HCT116 (cell line): ENCODE measurements around the gene ROBO1. TPM values are rescaled to one million over a fixed set of nuclear protein-coding genes. Genes with fewer than 3 reads are reported as not detected.

Source experiments
- ATAC-seq: fragments of 200-7000 bp; cut with Tn5 transposase; 2 replicates; pipeline ENCODE4 v1.9.1; 2020; ENCODE audit warnings: mild to moderate bottlenecking, moderate library complexity
- BruUV-seq: library from RNA; stranded (reverse); fragments of 400-500 nt; replicated peaks from 2 replicates; lab custom pipeline; 2021; lab: Mats Ljungman, UMichigan
- CTCF ChIA-PET: fragments of 300-600 bp; sonication (Branson Sonifier 250); formaldehyde crosslinking; loops from one replicate; lab custom pipeline; 2021; ENCODE audit warnings: antibody characterized with exemption; lab: Charles Lee
- POLR2A ChIA-PET: fragments of 300-600, 350-600 bp; sonication (Branson Sonifier 250); formaldehyde crosslinking; loops from one replicate; lab custom pipeline; 2021; ENCODE audit warnings: antibody characterized with exemption; lab: Charles Lee
- RAD21 ChIA-PET, 2 experiments: fragments of 300-600 bp; sonication (Branson Sonifier 250); formaldehyde crosslinking; loops; one replicate each; lab custom pipeline; 2023; ENCODE audit warnings: low total read pairs in 2 of 2; ENCODE audit not compliant: uncharacterized antibody in 2 of 2, unreplicated experiment in 2 of 2, low non-redundant PET in 1 of 2; lab: Charles Lee
- DNase-seq: peaks from one replicate; pipeline ENCODE4 v3.0.0-alpha.2; 2010; ENCODE audit warnings: low read depth, low spot score
- H2AFZ ChIP-seq: fragments of 200-600 bp; shearing (Covaris generic), sonication (generic); 2 replicates; pipeline ENCODE4 v1.6.1; 2017; ENCODE audit warnings: low read depth, mixed run types, mixed read lengths, antibody characterized with exemption, low read length; ENCODE audit not compliant: poor library complexity, severe bottlenecking
- H3K27ac ChIP-seq: 2 replicates; pipeline ENCODE4 v1.5.1; 2012; ENCODE audit warnings: low read depth, low read length
- H3K27me3 ChIP-seq: fragments of 200-600 bp; sonication (generic); 2 replicates; pipeline ENCODE4 v1.6.1; 2016; ENCODE audit warnings: mixed run types, low read length, mixed read lengths; ENCODE audit not compliant: insufficient read depth
- H3K36me3 ChIP-seq, 2 experiments: fragments of 200-500 bp in 1 of 2; fragments of 200-600 bp in 1 of 2; sonication (Bioruptor generic) in 1 of 2; sonication (generic) in 1 of 2; 2 replicates each; pipeline versions ENCODE4 v1.5.1 to v1.6.1; 2014 to 2016; ENCODE audit warnings: low read length in 2 of 2, inconsistent platforms in 1 of 2, mixed read lengths in 1 of 2, mixed run types in 1 of 2; ENCODE audit not compliant: insufficient read depth in 2 of 2, control insufficient read depth in 1 of 2
- H3K4me1 ChIP-seq, 2 experiments: fragments of 200-600 bp in 1 of 2; sonication (generic) in 1 of 2; 2 replicates each; pipeline versions ENCODE4 v1.5.1 to v1.6.1; 2012 to 2017; ENCODE audit warnings: low read length in 2 of 2, inconsistent platforms in 1 of 2, mild to moderate bottlenecking in 1 of 2, mixed read lengths in 1 of 2, mixed run types in 1 of 2, moderate library complexity in 1 of 2; ENCODE audit not compliant: insufficient read depth in 2 of 2, control insufficient read depth in 1 of 2
- H3K4me2 ChIP-seq: fragments of 200-600 bp; sonication (generic); 2 replicates; pipeline ENCODE4 v1.6.1; 2017; ENCODE audit warnings: mixed run types, low read length, mixed read lengths
- H3K4me3 ChIP-seq, 2 experiments: fragments of 200-600 bp in 1 of 2; sonication (generic) in 1 of 2; replicated peaks in 1 of 2; 2 replicates each; pipeline ENCODE4 v1.5.1; 2011 to 2016; ENCODE audit warnings: low read length in 2 of 2, control low read depth in 1 of 2, low read depth in 1 of 2, mild to moderate bottlenecking in 1 of 2, mixed read lengths in 1 of 2, mixed run types in 1 of 2
- H3K79me2 ChIP-seq: fragments of 200-600 bp; sonication (generic); 2 replicates; pipeline ENCODE4 v1.6.1; 2017; ENCODE audit warnings: mild to moderate bottlenecking, mixed run types, low read length, moderate library complexity, mixed read lengths; ENCODE audit not compliant: insufficient read depth
- H3K9ac ChIP-seq: fragments of 200-600 bp; sonication (generic); 2 replicates; pipeline ENCODE4 v1.6.1; 2016; ENCODE audit warnings: low read length, mixed read lengths
- H3K9me2 ChIP-seq: fragments of 200-600 bp; sonication (generic), shearing (Covaris generic); 2 replicates; pipeline ENCODE4 v1.6.1; 2017; ENCODE audit warnings: mixed run types, mild to moderate bottlenecking, moderate library complexity; ENCODE audit not compliant: insufficient read depth
- H3K9me3 ChIP-seq, 2 experiments: fragments of 200-500 bp in 1 of 2; fragments of 200-600 bp in 1 of 2; sonication (Bioruptor generic) in 1 of 2; sonication (generic) in 1 of 2; 2 replicates each; pipeline ENCODE4 v1.6.1; 2014 to 2017; ENCODE audit warnings: low read length in 2 of 2, mixed read lengths in 2 of 2, inconsistent platforms in 1 of 2, low read depth in 1 of 2, mild to moderate bottlenecking in 1 of 2, mixed run types in 1 of 2, moderate library complexity in 1 of 2; ENCODE audit not compliant: control insufficient read depth in 1 of 2, insufficient read depth in 1 of 2
- H4K20me1 ChIP-seq: fragments of 200-600 bp; sonication (generic), shearing (Covaris generic); 2 replicates; pipeline ENCODE4 v1.6.1; 2017; ENCODE audit warnings: mixed run types, mild to moderate bottlenecking, moderate library complexity; ENCODE audit not compliant: insufficient read depth
- ATF3 ChIP-seq: IDR thresholded peaks from 2 replicates; pipeline ENCODE4 v1.6.1; 2012
- CBX3 ChIP-seq: IDR thresholded peaks from 2 replicates; pipeline ENCODE4 v1.6.1; 2012; ENCODE audit warnings: low read depth
- CEBPB ChIP-seq: IDR thresholded peaks from 2 replicates; pipeline ENCODE4 v1.6.1; 2012; ENCODE audit warnings: low read depth
- CTCF ChIP-seq, 3 experiments: fragments of 200-600 bp in 1 of 3; sonication (generic) in 1 of 3; IDR thresholded peaks in 2 of 3; conservative IDR thresholded peaks in 1 of 3; 2 replicates each; pipeline ENCODE4 v1.5.1; 2012 to 2017; ENCODE audit warnings: low read depth in 2 of 3, low read length in 2 of 3, antibody characterized with exemption in 1 of 3, borderline replicate concordance in 1 of 3, control low read depth in 1 of 3, mild to moderate bottlenecking in 1 of 3, mixed read lengths in 1 of 3, mixed run types in 1 of 3, moderate library complexity in 1 of 3; ENCODE audit not compliant: insufficient read depth in 1 of 3
- EGR1 ChIP-seq: IDR thresholded peaks from 2 replicates; pipeline ENCODE4 v1.6.1; 2012; ENCODE audit warnings: low read depth
- EZH2 ChIP-seq: fragments of 200-600 bp; sonication (generic); IDR thresholded peaks from 2 replicates; pipeline ENCODE4 v1.6.1; 2017; ENCODE audit warnings: antibody characterized with exemption, mixed run types
- EZH2phosphoT487 ChIP-seq: fragments of 200-600 bp; IDR thresholded peaks from 2 replicates; pipeline ENCODE4 v1.6.1; 2018; ENCODE audit warnings: antibody characterized with exemption, borderline replicate concordance
- FOSL1 ChIP-seq: IDR thresholded peaks from 2 replicates; pipeline ENCODE4 v1.6.1; 2012; ENCODE audit warnings: low read depth
- JUND ChIP-seq: IDR thresholded peaks from 2 replicates; pipeline ENCODE4 v1.6.1; 2012
- POLR2A ChIP-seq: IDR thresholded peaks from 2 replicates; pipeline ENCODE4 v1.7.0; 2011; ENCODE audit warnings: borderline replicate concordance; ENCODE audit not compliant: insufficient read depth, insufficient read length; ENCODE audit errors: extremely low read depth
- POLR2AphosphoS5 ChIP-seq: IDR thresholded peaks from 2 replicates; pipeline ENCODE4 v1.6.1; 2011; ENCODE audit warnings: mild to moderate bottlenecking, low read depth, low read length, moderate library complexity
- RAD21 ChIP-seq: IDR thresholded peaks from 2 replicates; pipeline ENCODE4 v1.6.1; 2012; ENCODE audit warnings: low read depth, mild to moderate bottlenecking
- SIN3A ChIP-seq: IDR thresholded peaks from 2 replicates; pipeline ENCODE4 v1.6.1; 2012; ENCODE audit warnings: low read depth
- SP1 ChIP-seq: IDR thresholded peaks from 2 replicates; pipeline ENCODE4 v1.6.1; 2012; ENCODE audit warnings: low read depth
- SRF ChIP-seq: IDR thresholded peaks from 2 replicates; pipeline ENCODE4 v1.6.1; 2012; ENCODE audit warnings: low read depth
- ZBTB33 ChIP-seq: IDR thresholded peaks from 2 replicates; pipeline ENCODE4 v1.6.1; 2011; ENCODE audit warnings: mild to moderate bottlenecking, low read length, moderate library complexity; ENCODE audit not compliant: insufficient replicate concordance; ENCODE audit errors: extremely low read depth
- ZFX ChIP-seq: fragments of 450-650 bp; IDR thresholded peaks from 2 replicates; pipeline ENCODE4 v1.6.1; 2017
- ZNF274 ChIP-seq: fragments of 200-500 bp; sonication (Bioruptor generic); IDR thresholded peaks from 2 replicates; pipeline ENCODE4 v1.6.1; 2014; ENCODE audit warnings: mild to moderate bottlenecking, low read depth, low read length, inconsistent platforms
- intact Hi-C: fragments of 100-400 bp; cut with micrococcal nuclease; formaldehyde crosslinking; loops from 2 replicates; pipeline ENCODE4 v1.10.0; 2022
- total RNA-seq: library from RNA; stranded (reverse); gene quantifications from one replicate; pipeline ENCODE4 v1.2.1, GENCODE V29; 2021; ENCODE audit not compliant: unreplicated experiment

Gene ROBO1
- total RNA-seq, 1 experiment from 2014 or later, result 0.27 TPM

GRCh38 chr3:78689378-78689777, 1078.4 kb downstream of the ROBO1 start (continued):
- TF ChIP-seq ZBTB33, result no peak
- TF ChIP-seq SIN3A, result no peak

- no peaks in the 10 kb centered on the region for H3K27me3 ChIP-seq
- BruUV-seq, result no TSS peak
- TF ChIP-seq EGR1 (no peak), SIN3A (no peak), JUND (no peak), EZH2phosphoT487 (no peak), POLR2AphosphoS5 (no peak), ZFX (no peak), CBX3 (no peak), CEBPB (no peak), RAD21 (no peak), FOSL1 (no peak), POLR2A (no peak), ZNF274 (no peak), ATF3 (no peak), EZH2 (no peak), SRF (no peak), CTCF (IDR thresholded peaks at IDR 0.05 in 2 of 3, conservative IDR thresholded peaks at IDR 0.05 in 1 of 3; ENCODE audit: borderline replicate concordance in 1 of 3, insufficient read depth in 1 of 3, low read depth in 2 of 3, low read length in 2 of 3) (no peak), ZBTB33 (no peak), SP1 (no peak)
Measured at GRCh38 chr3:78687520-78687919, 1080.3 kb downstream of the ROBO1 start.

More at GRCh38 chr3:78687520-78687919, 1080.3 kb downstream of the ROBO1 start:
- no peaks in the 10 kb centered on the region for H3K4me1 ChIP-seq
- ChIA-PET POLR2A (no interaction called here), CTCF (no interaction called here), RAD21 (no interaction called here)
- no peak overlapping the region for H3K4me2 ChIP-seq
- no peak overlapping the region for H2AFZ ChIP-seq
- H3K79me2 ChIP-seq, result no peaks in the 10 kb centered on the region
- DNase-seq (no peak), ATAC-seq (no peak)
- no peak overlapping the region for H3K27ac ChIP-seq
- H3K9me3 ChIP-seq, result peaks cover 4 to 8% of the 10 kb centered on the region in 2 experiments; a peak in 3 of 4 replicates
- H3K36me3 ChIP-seq, result no peaks in the 10 kb centered on the region
- no peak overlapping the region for H3K9ac ChIP-seq
- H3K9me2 ChIP-seq, result no peaks in the 10 kb centered on the region
- H4K20me1 ChIP-seq, result no peaks in the 10 kb centered on the region
- H3K4me3 ChIP-seq, result no peak overlapping the region
- intact Hi-C loops, result no loop called here
